ENCODE results near the gene MMEL1. TPM values are rescaled to one million over a fixed set of nuclear protein-coding genes. Genes with fewer than 3 reads are reported as not detected.

MMEL1 gene
- total RNA-seq, 1 donor from 2014 or later: 3.4 TPM

- H3K4me1 Mint-ChIP-seq: no peaks in the 10 kb centered on the region
- H3K9me3 Mint-ChIP-seq: peaks cover 40% of the 10 kb centered on the region
- no peaks in the 10 kb centered on the region for H3K36me3 Mint-ChIP-seq
- no peak overlapping the region for H3K27ac Mint-ChIP-seq
- H3K4me3 Mint-ChIP-seq: no peak overlapping the region
- peaks cover 27% of the 10 kb centered on the region for H3K27me3 Mint-ChIP-seq (ENCODE audit: low read depth)
- no peak for DNase-seq (ENCODE audit: low spot score in 2 of 2, unreplicated experiment in 2 of 2)
- no peak for TF ChIP-seq CTCF (IDR thresholded peaks at IDR 0.05; ENCODE audit: unreplicated experiment)
Observed at GRCh38 chr1:2617971-2618470, 14.8 kb downstream of the MMEL1 start.

- Mint-ChIP-seq H3K4me3 (no peak overlapping the region), H3K9me3 (peaks cover 32% of the 10 kb centered on the region), H3K27me3 (ENCODE audit: low read depth) (peaks cover 18% of the 10 kb centered on the region), H3K27ac (no peak overlapping the region), H3K36me3 (no peaks in the 10 kb centered on the region), H3K4me1 (no peaks in the 10 kb centered on the region)
- TF ChIP-seq CTCF (IDR thresholded peaks at IDR 0.05; ENCODE audit: unreplicated experiment): no peak
- no peak for DNase-seq (ENCODE audit: low spot score in 2 of 2, unreplicated experiment in 2 of 2)
Observed at GRCh38 chr1:2614145-2614544, 18.7 kb downstream of the MMEL1 start.

- no peak overlapping the region for H3K27ac Mint-ChIP-seq
- no peaks in the 10 kb centered on the region for H3K36me3 Mint-ChIP-seq
- TF ChIP-seq CTCF (IDR thresholded peaks at IDR 0.05; ENCODE audit: unreplicated experiment): no peak
- H3K27me3 Mint-ChIP-seq (ENCODE audit: low read depth): peaks cover 12% of the 10 kb centered on the region
- peaks cover 29% of the 10 kb centered on the region for H3K9me3 Mint-ChIP-seq
- DNase-seq (ENCODE audit: low spot score in 2 of 2, unreplicated experiment in 2 of 2): no peak
- no peaks in the 10 kb centered on the region for H3K4me1 Mint-ChIP-seq
- no peak overlapping the region for H3K4me3 Mint-ChIP-seq
Observed at GRCh38 chr1:2612591-2613365, 20.0 kb downstream of the MMEL1 start.

GRCh38 chr1:2611621-2612437 is 21.0 kb downstream of the MMEL1 start:
- no peaks in the 10 kb centered on the region for H3K36me3 Mint-ChIP-seq
- DNase-seq (ENCODE audit: low spot score in 2 of 2, unreplicated experiment in 2 of 2): peak in 1 of 2 experiments; percentile 36
- H3K4me1 Mint-ChIP-seq: no peaks in the 10 kb centered on the region
- H3K27ac Mint-ChIP-seq: no peak overlapping the region
- H3K4me3 Mint-ChIP-seq: no peak overlapping the region
- peaks cover 9% of the 10 kb centered on the region for H3K27me3 Mint-ChIP-seq (ENCODE audit: low read depth)
- H3K9me3 Mint-ChIP-seq: peaks cover 29% of the 10 kb centered on the region
- no peak for TF ChIP-seq CTCF (IDR thresholded peaks at IDR 0.05; ENCODE audit: unreplicated experiment)

- DNase-seq (ENCODE audit: low spot score in 2 of 2, unreplicated experiment in 2 of 2): peak in 1 of 2 experiments; percentile 56
- Mint-ChIP-seq H3K9me3 (peaks cover 22% of the 10 kb centered on the region), H3K4me1 (no peaks in the 10 kb centered on the region), H3K36me3 (no peaks in the 10 kb centered on the region), H3K4me3 (no peak overlapping the region), H3K27ac (no peak overlapping the region), H3K27me3 (ENCODE audit: low read depth) (peaks cover 9% of the 10 kb centered on the region)
- TF ChIP-seq CTCF (IDR thresholded peaks at IDR 0.05; ENCODE audit: unreplicated experiment): no peak
Observed at GRCh38 chr1:2611031-2611501, 21.8 kb downstream of the MMEL1 start.
